Measurements from ENCODE around the gene INPP5D. TPM values are rescaled to one million over a fixed set of nuclear protein-coding genes. Genes with fewer than 3 reads are reported as not detected.

INPP5D gene
- total RNA-seq, 1 experiment from 2014 or later, result 12.7 TPM

- H3K14ac ChIP-seq (ENCODE audit: insufficient read depth, low read length), result no peak overlapping the region
- H3K9me3 ChIP-seq (ENCODE audit: control insufficient read depth, low read depth, low read length), result no peaks in the 10 kb centered on the region
- H3K4me2 ChIP-seq (ENCODE audit: insufficient read depth, insufficient read length, low read length), result no peak overlapping the region
- no peak overlapping the region for H3K56ac ChIP-seq (ENCODE audit: insufficient read length, low read depth, low read length)
- H2AFZ ChIP-seq (ENCODE audit: low read length), result no peak overlapping the region
- no peaks in the 10 kb centered on the region for H3K27me3 Mint-ChIP-seq (ENCODE audit: low read depth)
- H3K27me3 ChIP-seq (ENCODE audit: insufficient read depth, low read length), result no peaks in the 10 kb centered on the region
- H4K8ac ChIP-seq (replicated peaks; ENCODE audit: insufficient read length, low read depth, low read length), result no peak overlapping the region
- no peaks in the 10 kb centered on the region for H3K36me3 Mint-ChIP-seq (ENCODE audit: insufficient read depth in 1 of 3, low read depth in 3 of 3)
- H3K9ac ChIP-seq (ENCODE audit: extremely low read depth, insufficient read length, low read length), result no peak overlapping the region
- H3K18ac ChIP-seq (ENCODE audit: insufficient read length, low read depth, low read length), result no peak overlapping the region
- H3K23ac ChIP-seq (ENCODE audit: insufficient read length, low read depth, low read length), result no peak overlapping the region
- no peak overlapping the region for H4K91ac ChIP-seq (ENCODE audit: insufficient read length, low read depth, low read length)
- H2BK15ac ChIP-seq (ENCODE audit: low read depth, low read length), result no peak overlapping the region
- no peak overlapping the region for H3K27ac Mint-ChIP-seq
- H3K23me2 ChIP-seq (ENCODE audit: insufficient read length, low read depth, low read length, poor library complexity, severe bottlenecking), result no peaks in the 10 kb centered on the region
- H4K20me1 ChIP-seq (ENCODE audit: control insufficient read depth, insufficient read depth, insufficient read length), result no peaks in the 10 kb centered on the region
- H2BK12ac ChIP-seq (ENCODE audit: insufficient read length, low read depth, low read length), result no peak overlapping the region
- no peak overlapping the region for H3K27ac ChIP-seq (ENCODE audit: insufficient read length, low read depth, low read length)
- no peak overlapping the region for H3T11ph ChIP-seq (ENCODE audit: low read length)
- peaks cover 12 to 25% of the 10 kb centered on the region in 2 experiments for H3K4me1 Mint-ChIP-seq
- no peaks in the 10 kb centered on the region for H3K79me2 ChIP-seq (ENCODE audit: insufficient read depth, low read length)
- no peak overlapping the region for H3K4ac ChIP-seq (ENCODE audit: low read depth, low read length)
- no peak overlapping the region for H2BK20ac ChIP-seq (ENCODE audit: low read depth, low read length, poor library complexity, severe bottlenecking)
- no peak overlapping the region for H2BK120ac ChIP-seq (ENCODE audit: low read depth, low read length, poor library complexity, severe bottlenecking)
- WGBS (ENCODE audit: extremely low coverage, insufficient read length, low lambda C conversion rate), result no CpG with 5 or more reads among the region's 12 CpGs
- DNase-seq, result peak; percentile 56
- H4K5ac ChIP-seq (ENCODE audit: insufficient read length, low read depth, low read length), result no peak overlapping the region
- H2BK5ac ChIP-seq (ENCODE audit: insufficient read length, low read length), result no peak overlapping the region
- no peak overlapping the region for H2AK5ac ChIP-seq (ENCODE audit: insufficient read length, low read length)
- no peaks in the 10 kb centered on the region for H3K79me1 ChIP-seq (ENCODE audit: insufficient read depth, low read depth, low read length, poor library complexity, severe bottlenecking)
- TF ChIP-seq CTCF (conservative IDR thresholded peaks at IDR 0.05), result peak; percentile 45; the same call in 2 of the 3 replicates
- H3K9me3 Mint-ChIP-seq, result no peaks in the 10 kb centered on the region
- H3K4me3 Mint-ChIP-seq, result no peak overlapping the region
- no peaks in the 10 kb centered on the region for H3K4me1 ChIP-seq (ENCODE audit: insufficient read depth, low read length)
These were observed 1.7 kb downstream of the INPP5D start for GRCh38 chr2:233061591-233062450.
